NCI-H2171 treated with DMSO at 0.1 percent for 48 hours (cell line): ENCODE results near the gene PCDHGA11.
"Not testable (repeated sequence)": the region's sequence is repeated elsewhere in the genome, so short reads cannot be mapped to it uniquely, and the experiment has no call there.

Experiments
- DNase-seq: peaks from one replicate; lab custom pipeline; 2025; lab: John Stamatoyannopoulos, UW

The PCDHGA11 gene

DNA sequence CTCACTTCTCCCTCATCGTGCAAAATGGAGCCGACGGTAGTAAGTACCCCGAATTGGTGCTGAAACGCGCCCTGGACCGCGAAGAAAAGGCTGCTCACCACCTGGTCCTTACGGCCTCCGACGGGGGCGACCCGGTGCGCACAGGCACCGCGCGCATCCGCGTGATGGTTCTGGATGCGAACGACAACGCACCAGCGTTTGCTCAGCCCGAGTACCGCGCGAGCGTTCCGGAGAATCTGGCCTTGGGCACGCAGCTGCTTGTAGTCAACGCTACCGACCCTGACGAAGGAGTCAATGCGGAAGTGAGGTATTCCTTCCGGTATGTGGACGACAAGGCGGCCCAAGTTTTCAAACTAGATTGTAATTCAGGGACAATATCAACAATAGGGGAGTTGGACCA is 10.4 kb downstream of the PCDHGA11 start:
- no peak for DNase-seq

DNA sequence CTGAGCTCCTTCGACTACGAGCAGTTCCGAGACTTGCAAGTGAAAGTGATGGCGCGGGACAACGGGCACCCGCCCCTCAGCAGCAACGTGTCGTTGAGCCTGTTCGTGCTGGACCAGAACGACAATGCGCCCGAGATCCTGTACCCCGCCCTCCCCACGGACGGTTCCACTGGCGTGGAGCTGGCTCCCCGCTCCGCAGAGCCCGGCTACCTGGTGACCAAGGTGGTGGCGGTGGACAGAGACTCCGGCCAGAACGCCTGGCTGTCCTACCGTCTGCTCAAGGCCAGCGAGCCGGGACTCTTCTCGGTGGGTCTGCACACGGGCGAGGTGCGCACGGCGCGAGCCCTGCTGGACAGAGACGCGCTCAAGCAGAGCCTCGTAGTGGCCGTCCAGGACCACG is 11.5 kb downstream of the PCDHGA11 start:
- DNase-seq, result not testable (repeated sequence)

DNA sequence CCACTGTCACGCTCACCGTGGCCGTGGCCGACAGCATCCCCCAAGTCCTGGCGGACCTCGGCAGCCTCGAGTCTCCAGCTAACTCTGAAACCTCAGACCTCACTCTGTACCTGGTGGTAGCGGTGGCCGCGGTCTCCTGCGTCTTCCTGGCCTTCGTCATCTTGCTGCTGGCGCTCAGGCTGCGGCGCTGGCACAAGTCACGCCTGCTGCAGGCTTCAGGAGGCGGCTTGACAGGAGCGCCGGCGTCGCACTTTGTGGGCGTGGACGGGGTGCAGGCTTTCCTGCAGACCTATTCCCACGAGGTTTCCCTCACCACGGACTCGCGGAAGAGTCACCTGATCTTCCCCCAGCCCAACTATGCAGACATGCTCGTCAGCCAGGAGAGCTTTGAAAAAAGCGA is 11.9 kb downstream of the PCDHGA11 start:
- DNase-seq, result not testable (repeated sequence)

DNA sequence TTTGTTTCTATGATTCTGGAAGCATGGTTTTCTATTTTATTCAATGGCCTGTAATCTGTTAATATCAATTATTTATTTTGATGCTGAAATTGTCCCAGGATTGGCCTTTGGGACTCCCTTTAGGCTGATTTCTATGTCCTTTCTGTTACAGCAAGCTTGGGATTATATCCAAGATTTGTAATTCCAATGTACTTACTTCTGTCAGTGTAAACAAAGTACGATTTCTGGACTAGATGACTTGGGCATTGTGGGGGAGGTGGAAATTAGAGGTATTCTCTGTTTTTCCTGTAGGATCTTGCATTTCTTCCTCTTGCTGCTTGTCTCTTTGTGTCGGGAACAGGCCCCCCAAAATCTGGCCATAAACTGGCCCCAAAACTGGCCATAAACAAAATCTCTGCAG is 13.2 kb downstream of the PCDHGA11 start:
- DNase-seq, result no peak

DNA sequence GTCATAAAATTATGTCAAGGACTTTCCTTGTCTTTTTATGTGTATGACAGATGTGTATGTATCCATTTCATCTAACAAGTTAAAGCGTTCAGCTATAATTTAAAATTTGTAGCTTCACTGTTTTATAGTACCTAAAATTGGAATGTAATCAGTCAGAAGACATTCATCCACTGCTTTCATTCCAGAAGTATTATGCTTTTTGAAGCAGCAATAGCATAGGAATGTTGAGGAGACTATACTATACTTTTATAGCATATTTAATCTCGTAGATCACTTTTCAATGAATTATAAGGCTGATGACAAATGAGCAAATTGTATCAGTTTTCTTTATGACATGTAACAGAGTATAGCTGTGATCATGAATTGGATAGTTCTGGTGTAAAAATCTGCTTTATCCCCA is 16.4 kb downstream of the PCDHGA11 start:
- DNase-seq, result no peak

DNA sequence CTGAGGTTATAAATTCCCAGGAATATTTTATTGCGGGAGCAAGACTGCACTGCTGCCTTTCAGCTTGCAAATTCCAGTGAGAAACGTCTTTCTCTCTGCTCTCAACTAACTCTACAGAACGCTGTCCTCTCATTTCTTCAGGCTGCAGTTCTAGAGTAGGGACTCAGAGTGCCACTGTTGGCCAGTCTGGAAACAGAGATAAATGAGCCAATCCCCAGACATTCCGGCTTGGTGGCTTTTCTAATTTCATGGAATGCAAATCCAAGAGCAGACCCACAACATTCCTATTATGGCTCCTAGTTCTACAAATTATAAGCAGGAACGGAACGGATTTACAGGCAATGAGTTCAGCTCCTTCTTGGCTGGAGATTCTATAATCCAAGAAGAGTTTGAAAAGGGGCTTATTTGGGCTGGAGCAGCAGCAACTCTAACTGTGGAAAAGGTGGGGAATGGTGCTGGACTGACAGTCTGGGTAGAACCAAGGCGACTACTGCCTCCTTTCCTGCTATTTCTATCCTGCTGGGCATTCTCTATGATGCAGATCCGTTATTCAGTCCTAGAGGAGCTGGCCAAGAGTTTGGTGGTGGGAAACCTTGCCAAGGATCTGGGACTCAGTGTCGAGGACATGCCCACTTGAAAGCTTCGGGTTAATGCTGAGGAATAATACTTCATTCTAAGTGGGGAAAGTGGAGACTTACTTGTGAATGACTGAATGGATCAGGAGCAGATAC is 18.7 kb downstream of the PCDHGA11 start:
- DNase-seq, result no peak

DNA sequence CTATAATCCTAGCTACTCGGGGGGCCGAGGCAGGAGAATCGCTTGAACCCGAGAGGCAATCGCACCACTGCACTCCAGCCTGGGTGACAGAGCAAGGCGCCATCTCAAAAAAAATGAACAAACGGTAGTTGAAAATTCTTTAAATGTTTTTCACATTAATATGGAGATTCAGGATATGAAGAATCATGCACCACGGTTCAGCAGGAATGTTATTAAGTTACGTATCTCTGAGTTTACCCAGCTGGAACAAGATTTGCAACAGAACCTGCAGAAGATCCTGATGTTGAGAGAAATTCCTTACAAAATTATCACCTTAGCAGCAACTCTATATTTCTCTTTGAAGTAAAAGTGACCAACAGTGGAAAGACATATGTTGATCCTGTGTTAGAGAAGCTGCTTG is 19.5 kb downstream of the PCDHGA11 start:
- no peak for DNase-seq

DNA sequence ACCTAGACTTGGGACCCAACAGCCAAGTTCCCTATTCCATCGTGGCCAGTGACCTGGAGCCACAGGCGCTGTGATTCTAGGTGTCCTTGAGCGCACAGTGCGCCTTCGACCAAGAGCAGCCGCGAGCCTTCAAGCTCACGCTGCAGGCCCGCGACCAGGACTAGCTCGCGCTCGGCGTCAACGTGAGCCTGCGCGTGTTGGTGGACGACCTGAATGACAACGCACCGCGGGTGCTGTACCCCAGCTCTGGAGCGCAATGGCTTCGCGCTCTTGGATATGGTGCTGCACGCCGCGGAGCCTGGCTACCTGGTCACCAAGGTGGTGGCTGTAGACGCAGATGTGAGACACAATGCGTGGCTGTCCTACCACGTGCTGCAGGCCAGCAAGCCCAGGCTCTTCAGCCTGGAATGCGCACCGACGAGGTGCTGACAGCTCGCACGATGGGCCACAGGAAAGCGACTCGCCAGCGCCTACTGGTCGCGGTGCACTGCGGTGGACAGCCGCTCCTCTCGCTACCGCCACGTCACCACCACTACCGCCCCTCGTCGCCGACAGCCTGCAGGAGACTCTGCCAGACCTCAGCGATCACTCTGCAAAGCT is 20.8 kb downstream of the PCDHGA11 start:
- no peak for DNase-seq

DNA sequence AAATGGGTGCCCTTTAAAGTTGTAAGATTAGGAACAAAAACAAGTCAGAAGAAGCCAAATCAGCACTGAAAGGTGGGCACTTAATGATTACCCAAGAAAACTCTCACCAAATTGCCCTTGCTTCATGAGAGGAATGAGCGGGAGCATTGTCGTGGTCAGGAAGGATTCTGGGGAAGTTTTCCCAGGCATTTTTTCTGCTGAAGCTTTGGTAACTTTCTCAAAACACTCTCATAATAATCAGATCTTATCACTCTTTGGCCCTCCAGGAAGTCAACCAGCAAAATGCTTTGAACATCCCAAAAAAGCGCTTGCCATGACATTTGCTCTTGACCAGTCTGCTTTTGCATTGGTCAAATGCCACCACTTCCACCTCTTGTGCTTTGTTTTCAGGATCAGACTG is 44.5 kb downstream of the PCDHGA11 start:
- no peak for DNase-seq
